PFSK-1 (cell line): Measurements from ENCODE around the gene GAB1.

Experiments
- FOXP2 ChIP-seq: optimal IDR thresholded peaks from 2 replicates; pipeline ENCODE3; 2011; ENCODE audit warnings: borderline replicate concordance, control low read depth, inconsistent platforms; ENCODE audit not compliant: insufficient read depth; ENCODE audit errors: extremely low read length, extremely low read depth
- POLR2AphosphoS5 ChIP-seq: IDR thresholded peaks from 2 replicates; pipeline ENCODE4 v1.6.1; 2012; ENCODE audit warnings: low read depth, mild to moderate bottlenecking, control low read depth, low read length, moderate library complexity
- REST ChIP-seq, 2 experiments: IDR thresholded peaks; 2 replicates each; pipeline versions ENCODE4 v1.6.1 to v1.8.0; 2011 to 2012; ENCODE audit warnings: low read depth in 2 of 2, low read length in 2 of 2, control low read depth in 1 of 2, inconsistent platforms in 1 of 2, mild to moderate bottlenecking in 1 of 2, moderate library complexity in 1 of 2; ENCODE audit not compliant: insufficient read depth in 1 of 2
- SIN3A ChIP-seq: IDR thresholded peaks from 2 replicates; pipeline ENCODE4 v1.6.1; 2012; ENCODE audit warnings: mild to moderate bottlenecking, low read length, moderate library complexity, borderline replicate concordance; ENCODE audit not compliant: insufficient read depth
- TAF1 ChIP-seq: IDR thresholded peaks from 2 replicates; pipeline ENCODE4 v1.6.1; 2012; ENCODE audit warnings: low read length, control low read depth, borderline replicate concordance; ENCODE audit not compliant: insufficient read depth

DNA sequence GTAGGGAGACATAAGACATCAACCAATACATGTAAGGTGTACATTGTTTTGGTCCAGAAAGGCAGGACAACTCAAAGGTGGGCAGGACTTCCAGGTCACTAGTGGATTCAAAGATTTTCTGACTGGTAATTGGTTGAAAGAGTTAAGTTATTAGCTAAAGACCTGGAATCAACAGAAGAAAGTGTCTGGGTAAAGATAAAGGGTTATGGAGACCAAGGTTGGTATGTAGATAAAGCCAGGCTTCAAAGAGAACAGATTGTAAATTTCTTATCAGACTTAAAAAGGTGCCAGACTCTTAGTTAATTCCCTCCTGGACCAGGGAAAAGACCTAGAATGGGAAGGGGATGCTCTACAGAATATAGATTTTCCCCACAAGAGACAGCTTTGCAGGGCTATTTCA is 28.3 kb upstream of the GAB1 start:
- TF ChIP-seq POLR2AphosphoS5 (no peak), TAF1 (no peak), REST (IDR thresholded peaks at IDR 0.05; ENCODE audit: insufficient read depth in 1 of 2, low read depth in 2 of 2, low read length in 2 of 2) (no peak), SIN3A (no peak), FOXP2 (no peak)
